ENCODE measurements around the gene CLMP.

The CLMP gene

GRCh38 chr11:123188508-123189165 lies 6.4 kb downstream of the CLMP start:
- no peak for DNase-seq (ENCODE audit: low read depth)

- DNase-seq (ENCODE audit: low read depth) = no peak
Measured at GRCh38 chr11:123187665-123188507, 7.2 kb downstream of the CLMP start.

GRCh38 chr11:123187248-123187647 lies 7.8 kb downstream of the CLMP start:
- no peak for DNase-seq (ENCODE audit: low read depth)

GRCh38 chr11:123186286-123186685 lies 8.8 kb downstream of the CLMP start:
- no peak for DNase-seq (ENCODE audit: low read depth)

GRCh38 chr11:123185326-123185725 lies 9.7 kb downstream of the CLMP start:
- DNase-seq (ENCODE audit: low read depth) = no peak

GRCh38 chr11:123184531-123184930 lies 10.5 kb downstream of the CLMP start:
- DNase-seq (ENCODE audit: low read depth) = no peak

- no peak for DNase-seq (ENCODE audit: low read depth)
Measured at GRCh38 chr11:123183391-123184099, 11.5 kb downstream of the CLMP start.

GRCh38 chr11:123181767-123182500 lies 13.1 kb downstream of the CLMP start:
- DNase-seq (ENCODE audit: low read depth) = no peak

- DNase-seq (ENCODE audit: low read depth) = no peak
Measured at GRCh38 chr11:123181075-123181474, 14.0 kb downstream of the CLMP start.

GRCh38 chr11:123180574-123180973 lies 14.5 kb downstream of the CLMP start:
- DNase-seq (ENCODE audit: low read depth) = no peak

- DNase-seq (ENCODE audit: low read depth) = no peak
Measured at GRCh38 chr11:123180166-123180565, 14.9 kb downstream of the CLMP start.

- DNase-seq (ENCODE audit: low read depth) = no peak
Measured at GRCh38 chr11:123179586-123179985, 15.5 kb downstream of the CLMP start.

- no peak for DNase-seq (ENCODE audit: low read depth)
Measured at GRCh38 chr11:123178186-123178585, 16.9 kb downstream of the CLMP start.

- no peak for DNase-seq (ENCODE audit: low read depth)
Measured at GRCh38 chr11:123176785-123177184, 18.3 kb downstream of the CLMP start.

GRCh38 chr11:123174196-123175183 lies 20.6 kb downstream of the CLMP start:
- DNase-seq (ENCODE audit: low read depth) = no peak

GRCh38 chr11:123173856-123174186 lies 21.2 kb downstream of the CLMP start:
- DNase-seq (ENCODE audit: low read depth) = no peak

GRCh38 chr11:123173040-123173855 lies 21.8 kb downstream of the CLMP start:
- no peak for DNase-seq (ENCODE audit: low read depth)

- DNase-seq (ENCODE audit: low read depth) = no peak
Measured at GRCh38 chr11:123170929-123171328, 24.1 kb downstream of the CLMP start.

- DNase-seq (ENCODE audit: low read depth) = no peak
Measured at GRCh38 chr11:123169821-123170220, 25.2 kb downstream of the CLMP start.

- DNase-seq (ENCODE audit: low read depth) = no peak
Measured at GRCh38 chr11:123168955-123169484, 26.0 kb downstream of the CLMP start.

All from activated T-cell treated with anti-CD3 and anti-CD28 coated beads for 48 hours (primary cell).